HepG2 (cell line): ENCODE measurements around the gene CBFA2T2. TPM values are rescaled to one million over a fixed set of nuclear protein-coding genes. Genes with fewer than 3 reads are reported as not detected.

Source experiments
- DNMT3B ChIP-seq: conservative IDR thresholded peaks from 2 replicates; pipeline ENCODE4 v1.6.1; 2016; ENCODE audit warnings: missing biosample characterization, control low read depth
- FOXO1 ChIP-seq: sonication (generic); formaldehyde crosslinking; IDR thresholded peaks from 2 replicates; pipeline ENCODE4 v1.4.0; 2020; ENCODE audit warnings: missing genetic modification reagents
- GZF1 ChIP-seq: sonication (generic); formaldehyde crosslinking; IDR thresholded peaks from 2 replicates; pipeline ENCODE4 v1.5.1; 2020; ENCODE audit warnings: mild to moderate bottlenecking, missing genetic modification reagents
- HNF4A ChIP-seq: sonication (generic); formaldehyde crosslinking; IDR thresholded peaks from 2 replicates; pipeline ENCODE4 v1.4.0; 2020; ENCODE audit warnings: missing genetic modification reagents
- NFYB ChIP-seq: sonication (generic); formaldehyde crosslinking; IDR thresholded peaks from 2 replicates; pipeline ENCODE4 v1.4.0; 2020; ENCODE audit warnings: missing genetic modification reagents
- PCBP1 ChIP-seq: fragments of 200-400 bp; formaldehyde crosslinking; IDR thresholded peaks from 2 replicates; pipeline ENCODE4 v1.6.1; 2017; ENCODE audit warnings: mild to moderate bottlenecking, low read depth, low read length, borderline replicate concordance
- RELA ChIP-seq: sonication (generic); formaldehyde crosslinking; IDR thresholded peaks from 2 replicates; pipeline ENCODE4 v1.4.0; 2020; ENCODE audit warnings: missing genetic modification reagents
- REXO4 ChIP-seq: sonication (generic); formaldehyde crosslinking; IDR thresholded peaks from 2 replicates; pipeline ENCODE4 v1.8.0; 2022; ENCODE audit warnings: missing genetic modification reagents, mild to moderate bottlenecking, borderline replicate concordance
- SUZ12 ChIP-seq: fragments of 150-350 bp; IDR thresholded peaks from 2 replicates; pipeline ENCODE4 v1.6.1; 2014; ENCODE audit warnings: low read depth, low read length
- TCF12 ChIP-seq, 2 experiments: fragments of 450-650 bp in 1 of 2; sonication (generic) in 1 of 2; formaldehyde crosslinking in 1 of 2; IDR thresholded peaks; 2 replicates each; pipeline versions ENCODE4 v1.6.1 to v1.8.0; 2017 to 2022; ENCODE audit warnings: antibody characterized with exemption in 1 of 2, mild to moderate bottlenecking in 1 of 2, missing genetic modification reagents in 1 of 2, moderate library complexity in 1 of 2
- ZNF136 ChIP-seq: sonication (generic); formaldehyde crosslinking; IDR thresholded peaks from 2 replicates; pipeline ENCODE4 v1.8.1; 2022; ENCODE audit warnings: low read depth, mild to moderate bottlenecking, moderate library complexity, missing genetic modification reagents
- ZNF329 ChIP-seq: sonication (generic); formaldehyde crosslinking; IDR thresholded peaks from 2 replicates; pipeline ENCODE4 v1.9.0; 2021; ENCODE audit warnings: low read depth, mild to moderate bottlenecking, missing genetic modification reagents
- ZNF83 ChIP-seq: sonication (generic); formaldehyde crosslinking; IDR thresholded peaks from 2 replicates; pipeline ENCODE4 v1.4.0; 2020; ENCODE audit warnings: missing genetic modification reagents, mild to moderate bottlenecking, borderline replicate concordance
- ZNF891 ChIP-seq: sonication (generic); formaldehyde crosslinking; IDR thresholded peaks from 2 replicates; pipeline ENCODE4 v1.5.0; 2020; ENCODE audit warnings: mild to moderate bottlenecking, missing genetic modification reagents
- polyA plus RNA-seq, 8 experiments: library from polyadenylated mRNA; depleted of rRNA in 3 of 8; stranded (reverse) in 7 of 8; unstranded in 1 of 8; fragments of >200 nt; fragmentation: Illumina TruSeq in 4 of 8; extraction: Trizol in 4 of 8; gene quantifications; 2 replicates each; pipeline versions ENCODE4 v1.2.1 to v1.2.3, GENCODE V29; 2011 to 2016; ENCODE audit warnings: low read depth in 4 of 8, missing spikeins in 1 of 8, mixed read lengths in 1 of 8; ENCODE audit not compliant: insufficient read depth in 1 of 8
- total RNA-seq, 5 experiments: library from RNA; depleted of rRNA; stranded (reverse); fragments of >200 nt; fragmentation: Illumina TruSeq; extraction: Trizol; gene quantifications; 2 replicates each; pipeline ENCODE4 v1.2.3, GENCODE V29; 2016; ENCODE audit warnings: low read depth in 1 of 5
- TF ChIP-seq, protein P1 (sequence below), 2 experiments: sonication (generic) in 1 of 2; formaldehyde crosslinking in 1 of 2; IDR thresholded peaks; 2 replicates each; pipeline versions ENCODE4 v1.4.0 to v1.6.1; 2016 to 2020; ENCODE audit warnings: borderline replicate concordance in 1 of 2, low read depth in 1 of 2, mild to moderate bottlenecking in 1 of 2, missing genetic modification reagents in 1 of 2
- TF ChIP-seq, protein P2 (sequence below): sonication (generic); formaldehyde crosslinking; IDR thresholded peaks from 2 replicates; pipeline ENCODE4 v1.4.0; 2020; ENCODE audit warnings: missing genetic modification reagents
- TF ChIP-seq, protein P3 (sequence below): sonication (generic); formaldehyde crosslinking; IDR thresholded peaks from 2 replicates; pipeline ENCODE4 v1.8.1; 2022; ENCODE audit warnings: mild to moderate bottlenecking, missing genetic modification reagents
- TF ChIP-seq, protein P4 (sequence below): IDR thresholded peaks from 2 replicates; pipeline ENCODE4 v1.4.0; 2020; ENCODE audit warnings: mild to moderate bottlenecking, missing genetic modification reagents

The CBFA2T2 gene
- total and polyA plus RNA-seq, 2 of the 13 experiments (the other 11 are each of a cell fraction or from before 2014, with no cell fraction given): 6.3 to 21.2 TPM

- TF ChIP-seq, protein P1, sequence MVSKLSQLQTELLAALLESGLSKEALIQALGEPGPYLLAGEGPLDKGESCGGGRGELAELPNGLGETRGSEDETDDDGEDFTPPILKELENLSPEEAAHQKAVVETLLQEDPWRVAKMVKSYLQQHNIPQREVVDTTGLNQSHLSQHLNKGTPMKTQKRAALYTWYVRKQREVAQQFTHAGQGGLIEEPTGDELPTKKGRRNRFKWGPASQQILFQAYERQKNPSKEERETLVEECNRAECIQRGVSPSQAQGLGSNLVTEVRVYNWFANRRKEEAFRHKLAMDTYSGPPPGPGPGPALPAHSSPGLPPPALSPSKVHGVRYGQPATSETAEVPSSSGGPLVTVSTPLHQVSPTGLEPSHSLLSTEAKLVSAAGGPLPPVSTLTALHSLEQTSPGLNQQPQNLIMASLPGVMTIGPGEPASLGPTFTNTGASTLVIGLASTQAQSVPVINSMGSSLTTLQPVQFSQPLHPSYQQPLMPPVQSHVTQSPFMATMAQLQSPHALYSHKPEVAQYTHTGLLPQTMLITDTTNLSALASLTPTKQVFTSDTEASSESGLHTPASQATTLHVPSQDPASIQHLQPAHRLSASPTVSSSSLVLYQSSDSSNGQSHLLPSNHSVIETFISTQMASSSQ (IDR thresholded peaks at IDR 0.05; ENCODE audit: low read depth): no peak
- TF ChIP-seq, protein P1 (CRISPR knock-in tag; IDR thresholded peaks at IDR 0.05; ENCODE audit: borderline replicate concordance): no peak
- TF ChIP-seq ZNF891 (CRISPR knock-in tag): no peak
- no peak for TF ChIP-seq HNF4A
- TF ChIP-seq ZNF83 (CRISPR knock-in tag): no peak
- no peak for TF ChIP-seq TCF12 (IDR thresholded peaks at IDR 0.05)
- no peak for TF ChIP-seq TCF12 (CRISPR knock-in tag; IDR thresholded peaks at IDR 0.05)
- TF ChIP-seq RELA (CRISPR knock-in tag): no peak; the same call in 1 of the 2 replicates
- no peak for TF ChIP-seq SUZ12
- TF ChIP-seq, protein P2, sequence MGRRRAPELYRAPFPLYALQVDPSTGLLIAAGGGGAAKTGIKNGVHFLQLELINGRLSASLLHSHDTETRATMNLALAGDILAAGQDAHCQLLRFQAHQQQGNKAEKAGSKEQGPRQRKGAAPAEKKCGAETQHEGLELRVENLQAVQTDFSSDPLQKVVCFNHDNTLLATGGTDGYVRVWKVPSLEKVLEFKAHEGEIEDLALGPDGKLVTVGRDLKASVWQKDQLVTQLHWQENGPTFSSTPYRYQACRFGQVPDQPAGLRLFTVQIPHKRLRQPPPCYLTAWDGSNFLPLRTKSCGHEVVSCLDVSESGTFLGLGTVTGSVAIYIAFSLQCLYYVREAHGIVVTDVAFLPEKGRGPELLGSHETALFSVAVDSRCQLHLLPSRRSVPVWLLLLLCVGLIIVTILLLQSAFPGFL: no peak
- TF ChIP-seq NFYB (CRISPR knock-in tag): peak; percentile 54; the same call in 1 of the 2 replicates
- peak; percentile 75; the same call in 1 of the 2 replicates for TF ChIP-seq FOXO1 (CRISPR knock-in tag)
- no peak for TF ChIP-seq ZNF136 (CRISPR knock-in tag)
- TF ChIP-seq GZF1 (CRISPR knock-in tag): no peak
- TF ChIP-seq, protein P3, sequence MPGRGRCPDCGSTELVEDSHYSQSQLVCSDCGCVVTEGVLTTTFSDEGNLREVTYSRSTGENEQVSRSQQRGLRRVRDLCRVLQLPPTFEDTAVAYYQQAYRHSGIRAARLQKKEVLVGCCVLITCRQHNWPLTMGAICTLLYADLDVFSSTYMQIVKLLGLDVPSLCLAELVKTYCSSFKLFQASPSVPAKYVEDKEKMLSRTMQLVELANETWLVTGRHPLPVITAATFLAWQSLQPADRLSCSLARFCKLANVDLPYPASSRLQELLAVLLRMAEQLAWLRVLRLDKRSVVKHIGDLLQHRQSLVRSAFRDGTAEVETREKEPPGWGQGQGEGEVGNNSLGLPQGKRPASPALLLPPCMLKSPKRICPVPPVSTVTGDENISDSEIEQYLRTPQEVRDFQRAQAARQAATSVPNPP: no peak
- no peak for TF ChIP-seq REXO4 (CRISPR knock-in tag)
- TF ChIP-seq, protein P4, sequence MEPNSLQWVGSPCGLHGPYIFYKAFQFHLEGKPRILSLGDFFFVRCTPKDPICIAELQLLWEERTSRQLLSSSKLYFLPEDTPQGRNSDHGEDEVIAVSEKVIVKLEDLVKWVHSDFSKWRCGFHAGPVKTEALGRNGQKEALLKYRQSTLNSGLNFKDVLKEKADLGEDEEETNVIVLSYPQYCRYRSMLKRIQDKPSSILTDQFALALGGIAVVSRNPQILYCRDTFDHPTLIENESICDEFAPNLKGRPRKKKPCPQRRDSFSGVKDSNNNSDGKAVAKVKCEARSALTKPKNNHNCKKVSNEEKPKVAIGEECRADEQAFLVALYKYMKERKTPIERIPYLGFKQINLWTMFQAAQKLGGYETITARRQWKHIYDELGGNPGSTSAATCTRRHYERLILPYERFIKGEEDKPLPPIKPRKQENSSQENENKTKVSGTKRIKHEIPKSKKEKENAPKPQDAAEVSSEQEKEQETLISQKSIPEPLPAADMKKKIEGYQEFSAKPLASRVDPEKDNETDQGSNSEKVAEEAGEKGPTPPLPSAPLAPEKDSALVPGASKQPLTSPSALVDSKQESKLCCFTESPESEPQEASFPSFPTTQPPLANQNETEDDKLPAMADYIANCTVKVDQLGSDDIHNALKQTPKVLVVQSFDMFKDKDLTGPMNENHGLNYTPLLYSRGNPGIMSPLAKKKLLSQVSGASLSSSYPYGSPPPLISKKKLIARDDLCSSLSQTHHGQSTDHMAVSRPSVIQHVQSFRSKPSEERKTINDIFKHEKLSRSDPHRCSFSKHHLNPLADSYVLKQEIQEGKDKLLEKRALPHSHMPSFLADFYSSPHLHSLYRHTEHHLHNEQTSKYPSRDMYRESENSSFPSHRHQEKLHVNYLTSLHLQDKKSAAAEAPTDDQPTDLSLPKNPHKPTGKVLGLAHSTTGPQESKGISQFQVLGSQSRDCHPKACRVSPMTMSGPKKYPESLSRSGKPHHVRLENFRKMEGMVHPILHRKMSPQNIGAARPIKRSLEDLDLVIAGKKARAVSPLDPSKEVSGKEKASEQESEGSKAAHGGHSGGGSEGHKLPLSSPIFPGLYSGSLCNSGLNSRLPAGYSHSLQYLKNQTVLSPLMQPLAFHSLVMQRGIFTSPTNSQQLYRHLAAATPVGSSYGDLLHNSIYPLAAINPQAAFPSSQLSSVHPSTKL: peak; percentile 84
- TF ChIP-seq DNMT3B (CRISPR knock-in tag): 0 out of 2 replicates have a peak, but pooled peaks have one; percentile 35
- TF ChIP-seq PCBP1: no peak
- TF ChIP-seq ZNF329 (CRISPR knock-in tag): no peak
Observed at GRCh38 chr20:33561692-33562601, 72.1 kb downstream of the CBFA2T2 start (continued).
